ENCODE results near the gene CCBE1. TPM values are rescaled to one million over a fixed set of nuclear protein-coding genes. Genes with fewer than 3 reads are reported as not detected.

CCBE1 gene
- total RNA-seq, 3 donors from 2014 or later (not counting 1 experiment from before 2014, with no cell fraction given), result 0.05 TPM; not detected in 2

DNA sequence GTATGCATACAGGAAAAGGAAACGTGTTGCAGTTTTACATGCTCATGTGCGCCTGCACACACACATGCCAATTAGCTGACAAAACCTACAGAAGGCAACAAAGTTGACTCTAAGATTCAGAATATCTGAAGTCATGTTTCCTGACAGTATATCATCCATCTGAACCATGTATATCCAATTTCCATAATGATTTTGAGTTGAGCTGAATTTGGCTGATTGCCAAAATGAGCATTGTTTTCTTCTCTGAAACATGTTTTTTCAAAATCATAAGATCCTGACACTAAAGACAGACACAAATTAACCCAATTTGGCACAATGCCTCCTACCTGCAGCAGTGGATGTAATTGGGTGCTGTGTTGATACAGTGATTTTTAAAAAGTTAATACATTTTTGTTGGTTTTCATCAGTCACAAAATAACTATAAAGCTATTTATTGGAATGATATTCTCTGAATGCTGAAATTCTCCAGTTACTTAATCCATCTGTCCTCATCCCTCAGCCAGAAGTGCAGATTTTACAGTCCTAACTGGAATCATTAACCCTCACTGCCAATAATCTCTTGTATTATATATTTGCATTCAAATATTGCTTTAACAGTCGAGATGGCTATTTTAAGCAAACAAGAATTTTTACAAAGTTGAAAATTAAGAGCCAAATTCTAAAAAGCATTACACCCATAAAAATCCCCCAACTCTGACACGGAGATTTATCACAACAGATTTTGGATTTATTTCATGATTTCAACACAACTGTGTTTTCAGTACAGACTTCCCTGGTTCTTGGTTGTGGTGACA lies 176.5 kb downstream of the CCBE1 start:
- Histone ChIP-seq H3K4me1 (ENCODE audit: control insufficient read depth, insufficient read depth, low read length) (no peaks in the 10 kb centered on the region), H3K4me3 (ENCODE audit: low read length) (no peak overlapping the region), H3K9me3 (ENCODE audit: control insufficient read depth, insufficient read depth, low read length) (no peaks in the 10 kb centered on the region), H3K27me3 (ENCODE audit: control insufficient read depth, insufficient read depth, low read length) (no peaks in the 10 kb centered on the region), H3K36me3 (ENCODE audit: control insufficient read depth, insufficient read depth, low read length) (no peaks in the 10 kb centered on the region), H3K27ac (ENCODE audit: low read length) (no peak overlapping the region)
- Mint-ChIP-seq H3K27ac (no peak overlapping the region), H3K36me3 (no peaks in the 10 kb centered on the region), H3K27me3 (ENCODE audit: low read depth in 2 of 2) (peaks cover 0 to 5% of the 10 kb centered on the region in 2 donors), H3K4me1 (no peaks in the 10 kb centered on the region), H3K9me3 (peaks cover 0 to 5% of the 10 kb centered on the region in 2 donors), H3K4me3 (no peak overlapping the region)
- intact Hi-C loops (cut with micrococcal nuclease), result no loop called here
- TF ChIP-seq CTCF (IDR thresholded peaks at IDR 0.05), result no peak
- 87% methylated on average over 3 of the region's 4 CpGs for WGBS (ENCODE audit: insufficient coverage)
- ATAC-seq, result no peak
- no peak for DNase-seq

DNA sequence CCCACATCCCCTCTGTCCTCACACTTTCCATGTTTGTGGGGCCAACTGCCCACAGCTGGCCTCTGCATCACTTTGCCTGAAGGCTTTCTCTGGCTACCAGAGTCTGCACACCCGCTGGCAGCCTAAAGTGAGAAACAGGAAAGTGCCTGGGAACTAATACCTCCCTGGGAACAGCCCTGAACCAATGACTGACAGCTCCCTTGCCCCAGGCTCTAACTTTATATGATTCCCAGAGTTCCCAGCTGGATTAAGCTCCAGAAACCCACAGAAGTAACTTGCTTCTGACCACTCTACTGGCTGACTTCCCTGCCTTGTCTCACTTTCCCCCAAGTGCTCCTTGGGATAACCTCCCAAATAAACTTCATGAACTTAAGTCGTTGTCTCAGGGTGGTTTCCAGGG lies 178.5 kb downstream of the CCBE1 start:
- Histone ChIP-seq H3K9me3 (ENCODE audit: control insufficient read depth, insufficient read depth, low read length) (no peaks in the 10 kb centered on the region), H3K27ac (ENCODE audit: low read length) (no peak overlapping the region), H3K4me3 (ENCODE audit: low read length) (no peak overlapping the region), H3K4me1 (ENCODE audit: control insufficient read depth, insufficient read depth, low read length) (no peaks in the 10 kb centered on the region), H3K27me3 (ENCODE audit: control insufficient read depth, insufficient read depth, low read length) (no peaks in the 10 kb centered on the region), H3K36me3 (ENCODE audit: control insufficient read depth, insufficient read depth, low read length) (no peaks in the 10 kb centered on the region)
- no peak for TF ChIP-seq CTCF (IDR thresholded peaks at IDR 0.05)
- no peaks in the 10 kb centered on the region for H3K4me1 Mint-ChIP-seq
- ATAC-seq (no peak), DNase-seq (no peak)
- peaks cover 2 to 5% of the 10 kb centered on the region in 2 donors for H3K27me3 Mint-ChIP-seq (ENCODE audit: low read depth in 2 of 2)
- intact Hi-C loops (cut with micrococcal nuclease), result no loop called here
- H3K27ac Mint-ChIP-seq, result no peak overlapping the region
- 64% methylated on average over 2 of the region's 2 CpGs for WGBS (ENCODE audit: insufficient coverage)
- H3K4me3 Mint-ChIP-seq, result no peak overlapping the region
- H3K9me3 Mint-ChIP-seq, result peaks cover 0 to 5% of the 10 kb centered on the region in 2 donors
- no peaks in the 10 kb centered on the region for H3K36me3 Mint-ChIP-seq

DNA sequence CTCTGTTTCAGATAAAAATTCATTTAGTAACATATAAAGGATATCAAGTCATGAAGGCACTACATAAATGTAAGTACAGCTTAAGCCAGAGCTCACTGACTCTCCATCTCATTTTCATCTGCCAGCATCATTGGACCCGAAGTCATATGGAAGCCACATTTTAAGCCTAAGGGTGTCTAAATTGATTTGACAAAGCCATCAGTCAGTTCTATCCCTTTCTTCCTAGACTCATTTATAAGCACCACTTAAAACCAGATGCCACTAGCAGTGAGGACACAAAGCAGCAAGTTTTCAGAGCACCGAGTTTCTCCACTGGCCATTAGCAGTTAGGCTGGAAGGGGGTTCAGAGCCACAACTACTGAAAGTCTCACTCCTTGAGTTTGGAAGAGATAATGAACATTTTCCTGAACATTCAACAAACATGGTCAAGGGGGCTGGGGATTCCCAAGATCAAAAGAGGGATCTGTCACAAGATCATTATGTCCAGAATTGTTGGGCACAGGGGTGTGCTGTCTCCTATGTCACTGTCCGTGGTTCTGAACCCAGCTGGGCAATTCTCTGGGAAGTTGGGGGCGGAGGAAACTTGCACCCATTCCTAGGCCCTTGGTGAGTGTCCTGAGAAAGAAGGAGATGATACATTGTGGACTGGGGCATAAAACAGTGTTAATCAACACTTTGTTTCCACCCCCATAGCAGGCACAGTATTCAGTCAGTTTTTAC lies 179.6 kb downstream of the CCBE1 start:
- Histone ChIP-seq H3K9me3 (ENCODE audit: control insufficient read depth, insufficient read depth, low read length) (no peaks in the 10 kb centered on the region), H3K27ac (ENCODE audit: low read length) (no peak overlapping the region), H3K4me1 (ENCODE audit: control insufficient read depth, insufficient read depth, low read length) (no peaks in the 10 kb centered on the region), H3K27me3 (ENCODE audit: control insufficient read depth, insufficient read depth, low read length) (no peaks in the 10 kb centered on the region), H3K36me3 (ENCODE audit: control insufficient read depth, insufficient read depth, low read length) (no peaks in the 10 kb centered on the region), H3K4me3 (ENCODE audit: low read length) (no peak overlapping the region)
- ATAC-seq (no peak), DNase-seq (no peak)
- intact Hi-C loops (cut with micrococcal nuclease), result no loop called here
- H3K27ac Mint-ChIP-seq, result no peak overlapping the region
- H3K27me3 Mint-ChIP-seq (ENCODE audit: low read depth in 2 of 2), result peaks cover 2 to 5% of the 10 kb centered on the region in 2 donors
- no peak for TF ChIP-seq CTCF (IDR thresholded peaks at IDR 0.05)
- 73% methylated on average over 4 of the region's 4 CpGs for WGBS (ENCODE audit: insufficient coverage)
- peaks cover 0 to 2% of the 10 kb centered on the region in 2 donors for H3K9me3 Mint-ChIP-seq
- no peaks in the 10 kb centered on the region for H3K4me1 Mint-ChIP-seq
- H3K36me3 Mint-ChIP-seq, result no peaks in the 10 kb centered on the region
- no peak overlapping the region for H3K4me3 Mint-ChIP-seq

Measured in natural killer cell (primary cell).